NCI-H1105 treated with DMSO at 0.1 percent for 48 hours (cell line): Measurements from ENCODE around the gene C10orf71.

Experiments
- DNase-seq: peaks from one replicate; lab custom pipeline; 2025; lab: John Stamatoyannopoulos, UW

The C10orf71 gene

GRCh38 chr10:49313501-49314070, 14.6 kb downstream of the C10orf71 start:
- DNase-seq: no peak

GRCh38 chr10:49314806-49315205, 15.8 kb downstream of the C10orf71 start:
- DNase-seq: no peak

DNA sequence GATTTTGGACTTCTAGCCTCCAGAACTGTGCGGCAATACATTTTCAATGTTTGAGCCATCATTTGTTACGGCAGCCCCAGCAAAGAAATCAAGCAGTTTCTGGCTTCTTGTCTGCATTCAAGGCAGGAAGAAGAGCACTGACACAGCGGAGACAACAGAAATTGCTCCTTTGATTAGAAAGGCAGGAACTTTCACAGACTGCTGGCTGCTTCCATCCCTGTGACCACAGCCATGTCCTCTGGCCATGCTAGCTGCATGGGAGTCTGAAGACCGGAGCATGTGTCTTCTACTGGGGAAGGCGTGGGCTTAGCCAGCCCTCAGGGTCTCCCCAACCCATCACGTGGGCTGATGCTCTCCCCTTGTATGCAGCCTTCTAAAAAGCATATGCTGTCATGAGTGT, 19.1 kb downstream of the C10orf71 start:
- DNase-seq: no peak

GRCh38 chr10:49318755-49319154, 19.8 kb downstream of the C10orf71 start:
- DNase-seq: no peak

DNA sequence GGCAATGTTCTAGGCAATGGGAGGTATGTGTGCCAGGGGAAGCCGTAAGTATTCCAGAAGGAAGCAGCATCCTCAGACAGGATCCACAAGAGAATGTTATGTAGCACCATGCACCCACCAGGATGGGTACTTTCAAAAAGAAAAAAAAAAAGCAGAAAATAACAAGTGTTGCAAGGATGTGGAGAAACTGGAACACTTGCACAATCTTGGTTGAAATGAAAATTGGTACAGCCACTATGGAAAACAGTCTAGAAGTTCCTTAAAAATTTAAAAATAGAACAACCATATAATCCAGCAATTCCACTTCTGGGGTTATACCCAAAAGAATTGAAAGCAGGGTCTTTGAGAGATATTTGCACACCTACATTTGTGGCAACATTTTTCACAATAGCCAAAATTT, 20.2 kb downstream of the C10orf71 start:
- DNase-seq: no peak

- DNase-seq: no peak
Measured at GRCh38 chr10:49320191-49320590, 21.2 kb downstream of the C10orf71 start.

DNA sequence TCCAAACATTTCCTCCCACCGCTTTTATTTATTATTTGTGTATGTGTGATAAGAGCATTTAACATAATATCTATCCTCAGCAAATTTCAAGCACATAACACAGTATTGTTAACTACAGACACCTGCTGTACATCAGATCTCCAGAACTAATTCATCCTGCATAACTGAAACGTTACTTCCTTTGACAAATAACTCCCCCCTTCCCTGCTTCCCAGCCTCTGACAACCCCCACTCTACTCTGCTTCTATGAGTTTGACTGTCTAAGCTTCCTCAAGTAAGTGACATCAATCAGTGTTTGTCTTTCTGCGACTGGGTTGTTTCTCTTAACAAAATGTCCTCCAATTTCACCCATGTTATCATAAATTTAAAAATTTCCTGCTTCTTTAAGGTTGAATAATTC, 22.1 kb downstream of the C10orf71 start:
- no peak for DNase-seq

GRCh38 chr10:49322371-49323170, 23.6 kb downstream of the C10orf71 start:
- no peak for DNase-seq

- no peak for DNase-seq
Measured at GRCh38 chr10:49323171-49323895, 24.4 kb downstream of the C10orf71 start.

DNA sequence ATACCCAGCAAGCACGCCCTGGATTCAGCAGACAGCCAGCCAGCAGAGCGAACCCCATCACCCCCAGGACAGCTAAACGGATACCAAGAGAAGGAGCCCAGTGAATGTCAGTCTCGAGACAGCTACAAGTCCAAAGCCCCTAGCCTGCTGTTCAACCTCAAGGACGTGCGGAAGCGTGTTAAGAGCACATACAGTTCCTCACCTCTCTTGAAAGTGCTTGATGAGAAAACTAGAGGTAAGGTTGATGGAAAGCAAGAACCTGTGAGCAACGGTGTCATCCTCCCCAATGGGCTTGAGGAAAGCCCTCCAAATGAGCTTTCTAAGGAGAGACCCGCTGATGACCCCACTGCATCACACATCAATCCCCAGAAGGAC, 24.9 kb downstream of the C10orf71 start:
- DNase-seq: no peak

DNA sequence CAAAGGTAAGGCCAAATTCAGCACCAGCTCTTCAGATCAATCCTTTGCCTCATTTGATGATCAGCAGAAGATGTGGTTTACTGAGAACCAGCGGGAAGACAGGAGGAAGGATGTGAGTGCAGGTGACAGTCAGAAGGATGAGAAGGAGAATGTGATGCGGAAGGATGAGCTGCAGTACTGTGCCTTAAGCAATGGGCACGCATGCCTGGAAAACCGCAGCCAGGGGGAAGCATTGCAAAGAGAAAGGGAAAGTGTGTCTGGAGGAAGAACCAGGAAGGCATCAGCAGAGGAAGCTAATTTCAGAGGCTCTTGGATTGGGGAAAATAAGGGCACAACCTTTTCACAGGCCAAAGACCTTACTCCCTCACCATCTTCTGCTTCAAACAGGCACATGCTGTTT, 25.7 kb downstream of the C10orf71 start:
- DNase-seq: no peak

DNA sequence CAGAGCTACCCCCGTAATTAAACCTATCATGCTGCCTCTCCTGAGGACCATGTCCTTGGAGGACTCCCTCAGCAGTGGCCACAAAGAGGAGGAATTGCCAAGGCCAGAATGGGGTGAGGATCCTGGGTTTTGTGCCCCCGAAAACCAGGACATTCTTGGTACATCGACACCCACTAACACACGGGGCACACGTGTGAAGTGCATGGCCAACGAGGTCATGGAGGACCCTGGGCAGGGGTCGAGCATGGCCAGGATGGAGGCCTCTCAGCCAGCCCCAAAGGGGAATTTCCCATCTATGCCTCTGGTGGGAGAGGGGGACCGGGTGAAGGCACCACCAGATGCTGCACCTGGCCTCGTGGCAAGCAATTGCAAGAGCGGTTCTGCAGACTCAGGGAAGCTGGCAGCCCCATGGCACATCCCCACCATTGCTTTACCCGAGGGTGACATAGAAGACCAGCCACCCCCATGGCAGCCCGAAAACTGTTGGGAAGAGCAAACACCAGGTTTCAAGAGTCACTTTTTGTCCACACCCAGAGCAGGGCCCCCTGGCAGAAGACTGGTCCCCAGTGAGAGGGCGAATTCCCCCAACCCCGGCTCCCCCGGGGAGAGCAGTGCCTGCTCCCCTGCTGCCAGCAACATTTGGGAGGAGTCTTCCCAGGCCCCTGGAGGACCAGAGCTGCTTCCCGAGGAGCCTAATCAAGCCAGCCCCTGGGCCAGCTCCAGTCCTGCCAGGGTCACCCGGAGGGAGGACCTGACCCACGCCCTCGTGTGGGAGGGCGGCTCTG, 26.4 kb downstream of the C10orf71 start:
- no peak for DNase-seq

DNA sequence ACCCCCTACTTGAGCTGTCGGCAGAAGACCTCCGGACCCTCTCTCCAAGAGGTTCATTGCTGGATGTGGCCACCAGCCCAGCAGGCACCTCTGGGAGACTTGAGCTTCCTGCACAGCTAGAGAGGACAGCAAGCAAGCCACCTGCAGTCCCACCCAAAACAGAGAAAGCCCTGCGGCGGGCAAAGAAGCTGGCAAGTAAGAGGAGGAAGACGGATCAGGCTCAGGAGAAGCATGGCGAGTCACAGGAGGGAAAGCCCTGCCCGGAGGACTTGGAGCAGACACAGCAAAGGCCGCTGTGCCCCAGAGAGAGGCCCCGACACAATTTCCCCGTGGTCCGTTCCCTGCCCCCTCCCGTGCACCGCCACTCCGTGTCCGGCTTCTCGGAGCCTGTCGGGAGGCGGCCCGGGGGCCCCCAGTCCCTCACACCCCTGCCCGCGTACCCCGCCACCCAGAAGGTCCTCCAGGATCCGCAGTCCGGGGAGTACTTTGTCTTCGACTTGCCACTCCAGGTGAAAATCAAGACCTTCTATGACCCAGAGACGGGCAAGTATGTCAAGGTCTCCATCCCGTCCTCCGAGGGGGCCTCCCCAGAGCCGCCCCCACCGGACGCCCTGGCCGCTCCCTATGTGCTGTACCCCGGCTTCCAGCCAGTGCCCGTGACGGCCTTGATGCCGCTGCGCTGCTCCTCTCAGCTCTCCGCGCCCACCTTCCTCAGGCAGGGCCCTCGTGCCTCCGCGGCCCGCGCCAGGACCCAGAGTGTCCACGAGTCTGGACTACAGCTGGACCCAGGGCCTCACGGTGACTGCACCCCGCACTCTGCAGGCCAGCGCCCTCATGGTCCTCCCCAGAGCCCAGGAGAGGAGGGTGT, 27.2 kb downstream of the C10orf71 start:
- no peak for DNase-seq

GRCh38 chr10:49327036-49327813, 28.3 kb downstream of the C10orf71 start:
- no peak for DNase-seq

GRCh38 chr10:49328401-49329145, 29.6 kb downstream of the C10orf71 start:
- no peak for DNase-seq

DNA sequence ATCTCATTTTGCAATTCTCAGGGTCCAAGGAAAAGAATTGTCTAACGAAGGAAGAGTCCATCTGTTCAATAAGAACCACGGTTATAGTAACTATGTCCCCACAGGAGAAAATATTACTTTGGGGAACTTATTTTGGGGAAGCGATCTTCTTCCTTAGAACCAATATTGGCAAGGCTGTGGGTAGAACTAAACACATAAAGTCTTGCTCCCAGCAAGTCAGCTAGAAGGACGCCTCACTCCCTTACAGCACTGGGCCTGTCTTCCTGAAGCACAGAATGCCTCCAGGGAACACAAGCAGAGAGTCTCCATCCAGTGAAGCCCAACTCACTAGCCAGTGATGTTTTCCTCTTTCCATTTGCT, 30.2 kb downstream of the C10orf71 start:
- no peak for DNase-seq

DNA sequence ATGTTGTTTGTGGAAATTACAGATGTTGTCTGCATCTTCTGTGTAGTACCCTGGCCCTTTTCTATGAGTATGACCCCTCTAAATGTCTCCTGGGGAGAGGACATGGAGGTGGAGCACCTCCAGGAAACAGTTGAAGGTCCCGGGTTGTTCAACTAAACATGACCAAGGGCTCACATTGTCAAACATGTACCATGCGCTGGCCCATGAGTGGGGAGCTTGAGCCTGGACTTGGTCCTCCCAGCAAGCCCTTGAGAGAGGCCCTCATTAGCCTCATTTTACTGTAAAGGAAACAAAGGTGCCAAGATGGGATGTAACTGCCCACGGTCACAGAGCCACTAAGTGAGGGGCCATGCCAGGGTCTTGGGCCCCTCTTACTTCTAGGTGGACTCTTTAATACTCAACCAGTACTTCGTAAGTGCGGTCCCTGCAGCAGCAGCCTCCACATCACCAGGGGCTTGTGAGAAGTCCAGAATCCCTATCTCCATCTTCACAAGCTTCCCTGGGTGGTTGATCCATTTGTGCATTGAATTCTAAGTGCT, 31.2 kb downstream of the C10orf71 start:
- no peak for DNase-seq

DNA sequence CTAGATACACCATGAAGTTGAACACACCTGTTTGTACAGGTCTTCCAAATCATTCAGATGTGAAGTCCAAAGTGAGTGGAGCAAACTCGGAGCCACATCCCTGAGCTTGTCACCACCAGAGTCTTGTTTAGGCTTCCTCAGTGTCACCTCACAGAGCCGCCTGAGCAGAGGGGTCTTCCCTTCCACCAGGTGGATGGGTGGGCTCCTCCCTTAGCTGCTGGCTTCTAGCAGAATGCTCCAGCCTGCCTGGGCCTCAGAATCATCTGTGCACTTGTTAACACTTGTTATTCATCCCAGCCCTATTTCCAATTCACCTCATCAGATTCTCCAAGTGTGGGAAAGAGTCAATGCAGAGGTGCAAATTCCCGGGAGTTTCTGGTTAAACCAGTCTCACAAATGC, 32.5 kb downstream of the C10orf71 start:
- no peak for DNase-seq

- no peak for DNase-seq
Measured at GRCh38 chr10:49332333-49332732, 33.4 kb downstream of the C10orf71 start.

DNA sequence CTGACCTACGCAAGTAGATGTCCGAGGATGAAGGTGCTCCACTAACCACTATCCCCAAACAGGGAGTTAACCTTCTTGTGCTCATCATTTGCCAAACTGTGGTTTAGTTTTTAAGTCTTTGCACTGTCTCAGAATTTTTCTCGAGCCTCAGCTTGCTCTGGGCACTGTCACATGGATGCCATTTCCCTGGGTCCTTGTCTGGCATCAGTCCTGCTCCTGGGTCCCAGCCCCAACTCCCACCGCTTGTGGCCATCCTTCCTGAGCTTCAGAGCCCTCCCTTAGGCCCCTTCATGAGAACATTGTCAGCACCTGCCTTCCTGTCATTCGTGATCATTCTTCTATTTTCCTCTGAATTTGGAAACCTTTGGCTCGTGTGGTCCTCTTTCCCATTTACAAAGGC, 33.8 kb downstream of the C10orf71 start:
- no peak for DNase-seq
